HG03139 (cell line): ENCODE measurements around the gene HIVEP3.
"Not testable (repeated sequence)": the region's sequence is repeated elsewhere in the genome, so short reads cannot be mapped to it uniquely, and the experiment has no call there.

Source experiments
- ATAC-seq: cut with Tn5 transposase; IDR thresholded peaks from one replicate; pipeline ENCODE4 v1.9.1; 2021; ENCODE audit not compliant: unreplicated experiment

Gene HIVEP3

GRCh38 chr1:41714638-41715389 is 203.9 kb downstream of the HIVEP3 start:
- ATAC-seq: no peak

- ATAC-seq: no peak
These were observed 205.0 kb downstream of the HIVEP3 start for GRCh38 chr1:41713557-41714327.

- ATAC-seq: no peak
These were observed 205.6 kb downstream of the HIVEP3 start for GRCh38 chr1:41713141-41713540.

GRCh38 chr1:41712695-41713094 is 206.0 kb downstream of the HIVEP3 start:
- no peak for ATAC-seq

- no peak for ATAC-seq
These were observed 206.6 kb downstream of the HIVEP3 start for GRCh38 chr1:41712081-41712480.

GRCh38 chr1:41711581-41711980 is 207.1 kb downstream of the HIVEP3 start:
- ATAC-seq: no peak

GRCh38 chr1:41710980-41711379 is 207.7 kb downstream of the HIVEP3 start:
- no peak for ATAC-seq

- ATAC-seq: no peak
These were observed 208.8 kb downstream of the HIVEP3 start for GRCh38 chr1:41709873-41710272.

- no peak for ATAC-seq
These were observed 209.4 kb downstream of the HIVEP3 start for GRCh38 chr1:41709331-41709730.

- ATAC-seq: no peak
These were observed 210.4 kb downstream of the HIVEP3 start for GRCh38 chr1:41708332-41708731.

- no peak for ATAC-seq
These were observed 210.9 kb downstream of the HIVEP3 start for GRCh38 chr1:41707793-41708192.

- no peak for ATAC-seq
These were observed 212.9 kb downstream of the HIVEP3 start for GRCh38 chr1:41705798-41706197.

- no peak for ATAC-seq
These were observed 214.5 kb downstream of the HIVEP3 start for GRCh38 chr1:41704196-41704595.

GRCh38 chr1:41702771-41703170 is 216.0 kb downstream of the HIVEP3 start:
- no peak for ATAC-seq

GRCh38 chr1:41700986-41701535 is 217.7 kb downstream of the HIVEP3 start:
- no peak for ATAC-seq

- no peak for ATAC-seq
These were observed 218.1 kb downstream of the HIVEP3 start for GRCh38 chr1:41700581-41700980.

GRCh38 chr1:41699861-41700248 is 218.9 kb downstream of the HIVEP3 start:
- no peak for ATAC-seq

- ATAC-seq: no peak
These were observed 219.5 kb downstream of the HIVEP3 start for GRCh38 chr1:41698916-41699860.

- ATAC-seq: no peak
These were observed 222.3 kb downstream of the HIVEP3 start for GRCh38 chr1:41696381-41696780.

GRCh38 chr1:41695118-41695745 is 223.5 kb downstream of the HIVEP3 start:
- no peak for ATAC-seq

GRCh38 chr1:41691966-41692365 is 226.8 kb downstream of the HIVEP3 start:
- not testable (repeated sequence) for ATAC-seq
